Memory B cell (primary cell): Measurements from ENCODE around the gene CEBPZ.
A peak's percentile ranks its signal among the peaks of the same experiment; 100 is the strongest.
"Not testable (repeated sequence)": the region's sequence is repeated elsewhere in the genome, so short reads cannot be mapped to it uniquely, and the experiment has no call there.

Source experiments
- ATAC-seq: fragments of 150-1000 bp; cut with Tn5 transposase; 2 replicates; pipeline ENCODE4 v1.10.0; 2021; ENCODE audit warnings: low read depth, mild to moderate bottlenecking, moderate library complexity
- DNase-seq, 2 donors: peaks; one replicate each; pipeline ENCODE4 v3.0.0; 2022; ENCODE audit warnings: low spot score in 2 of 2
- H3K27ac Mint-ChIP-seq: one replicate; pipeline ENCODE4 v1.8.0; 2022; ENCODE audit warnings: mild to moderate bottlenecking, moderate library complexity, mixed read lengths
- H3K27me3 Mint-ChIP-seq: one replicate; pipeline ENCODE4 v1.8.0; 2022; ENCODE audit warnings: mixed read lengths
- H3K36me3 Mint-ChIP-seq: one replicate; pipeline ENCODE4 v1.8.0; 2022; ENCODE audit warnings: mild to moderate bottlenecking, mixed read lengths
- H3K4me1 Mint-ChIP-seq: one replicate; pipeline ENCODE4 v1.8.0; 2022; ENCODE audit warnings: mixed read lengths
- H3K4me3 Mint-ChIP-seq: one replicate; pipeline ENCODE4 v1.8.0; 2022; ENCODE audit warnings: mild to moderate bottlenecking, moderate library complexity, mixed read lengths
- H3K9me3 Mint-ChIP-seq: one replicate; pipeline ENCODE4 v1.8.0; 2022; ENCODE audit warnings: mixed read lengths

Gene CEBPZ

GRCh38 chr2:37243435-37243834 lies 12.0 kb upstream of the CEBPZ start:
- Mint-ChIP-seq H3K27ac (peak overlapping the region; percentile 60), H3K4me1 (no peaks in the 10 kb centered on the region), H3K36me3 (peaks cover 26% of the 10 kb centered on the region), H3K9me3 (no peaks in the 10 kb centered on the region), H3K27me3 (no peaks in the 10 kb centered on the region), H3K4me3 (no peak overlapping the region)
- ATAC-seq (no peak), DNase-seq (no peak)

GRCh38 chr2:37232131-37232933 lies 936 bp upstream of the CEBPZ start:
- peaks cover 15% of the 10 kb centered on the region for H3K36me3 Mint-ChIP-seq
- H3K4me1 Mint-ChIP-seq: peaks cover 14% of the 10 kb centered on the region
- H3K9me3 Mint-ChIP-seq: no peaks in the 10 kb centered on the region
- H3K27me3 Mint-ChIP-seq: no peaks in the 10 kb centered on the region
- no peak overlapping the region for H3K4me3 Mint-ChIP-seq
- no peak for ATAC-seq
- DNase-seq: no peak
- no peak overlapping the region for H3K27ac Mint-ChIP-seq

- Mint-ChIP-seq H3K4me1 (peaks cover 17% of the 10 kb centered on the region), H3K27ac (no peak overlapping the region), H3K4me3 (no peak overlapping the region), H3K27me3 (no peaks in the 10 kb centered on the region), H3K36me3 (peaks cover 12% of the 10 kb centered on the region), H3K9me3 (no peaks in the 10 kb centered on the region)
- DNase-seq (no peak), ATAC-seq (no peak)
Measured at GRCh38 chr2:37230581-37230980, 815 bp downstream of the CEBPZ start.

GRCh38 chr2:37228788-37229187 lies 2.6 kb downstream of the CEBPZ start:
- DNase-seq (no peak), ATAC-seq (no peak)
- Mint-ChIP-seq H3K4me1 (peaks cover 22% of the 10 kb centered on the region), H3K27me3 (no peaks in the 10 kb centered on the region), H3K9me3 (no peaks in the 10 kb centered on the region), H3K4me3 (no peak overlapping the region), H3K27ac (peak overlapping the region; percentile 69), H3K36me3 (peaks cover 9% of the 10 kb centered on the region)

GRCh38 chr2:37226863-37227262 lies 4.5 kb downstream of the CEBPZ start:
- no peak for DNase-seq
- H3K27ac Mint-ChIP-seq: no peak overlapping the region
- H3K36me3 Mint-ChIP-seq: peaks cover 19% of the 10 kb centered on the region
- no peaks in the 10 kb centered on the region for H3K9me3 Mint-ChIP-seq
- peaks cover 23% of the 10 kb centered on the region for H3K4me1 Mint-ChIP-seq
- no peak for ATAC-seq
- H3K27me3 Mint-ChIP-seq: no peaks in the 10 kb centered on the region
- no peak overlapping the region for H3K4me3 Mint-ChIP-seq

- Mint-ChIP-seq H3K4me1 (peaks cover 23% of the 10 kb centered on the region), H3K27ac (peak overlapping the region; percentile 46), H3K36me3 (peaks cover 23% of the 10 kb centered on the region)
- ATAC-seq, H3K4me3 Mint-ChIP-seq, H3K9me3 Mint-ChIP-seq, H3K27me3 Mint-ChIP-seq, DNase-seq: not testable (repeated sequence)
Measured at GRCh38 chr2:37225129-37225528, 6.3 kb downstream of the CEBPZ start.

GRCh38 chr2:37224063-37224462 lies 7.3 kb downstream of the CEBPZ start:
- no peak overlapping the region for H3K4me3 Mint-ChIP-seq
- peaks cover 23% of the 10 kb centered on the region for H3K36me3 Mint-ChIP-seq
- DNase-seq (no peak), ATAC-seq (no peak)
- H3K9me3 Mint-ChIP-seq: no peaks in the 10 kb centered on the region
- no peaks in the 10 kb centered on the region for H3K27me3 Mint-ChIP-seq
- peaks cover 18% of the 10 kb centered on the region for H3K4me1 Mint-ChIP-seq
- peak overlapping the region; percentile 19 for H3K27ac Mint-ChIP-seq

- Mint-ChIP-seq H3K36me3 (peaks cover 21% of the 10 kb centered on the region), H3K9me3 (no peaks in the 10 kb centered on the region), H3K27me3 (no peaks in the 10 kb centered on the region), H3K4me1 (peaks cover 13% of the 10 kb centered on the region), H3K4me3 (no peak overlapping the region), H3K27ac (peak overlapping the region; percentile 19)
- no peak for ATAC-seq
- no peak for DNase-seq
Measured at GRCh38 chr2:37223131-37223530, 8.3 kb downstream of the CEBPZ start.

- peaks cover 20% of the 10 kb centered on the region for H3K36me3 Mint-ChIP-seq
- no peak for DNase-seq
- H3K9me3 Mint-ChIP-seq: no peaks in the 10 kb centered on the region
- ATAC-seq: no peak
- H3K4me3 Mint-ChIP-seq: no peak overlapping the region
- H3K4me1 Mint-ChIP-seq: peaks cover 3% of the 10 kb centered on the region
- H3K27ac Mint-ChIP-seq: no peak overlapping the region
- H3K27me3 Mint-ChIP-seq: no peaks in the 10 kb centered on the region
Measured at GRCh38 chr2:37219046-37219445, 12.3 kb downstream of the CEBPZ start.

- no peak for DNase-seq
Measured at GRCh38 chr2:37215250-37215649, 16.1 kb downstream of the CEBPZ start.

GRCh38 chr2:37211939-37212338 lies 19.5 kb downstream of the CEBPZ start:
- no peak for ATAC-seq
- no peak overlapping the region for H3K4me3 Mint-ChIP-seq
- H3K9me3 Mint-ChIP-seq: peaks cover 10% of the 10 kb centered on the region
- peaks cover 50% of the 10 kb centered on the region for H3K36me3 Mint-ChIP-seq
- H3K4me1 Mint-ChIP-seq: peaks cover 7% of the 10 kb centered on the region
- peak overlapping the region; percentile 49 for H3K27ac Mint-ChIP-seq
- no peaks in the 10 kb centered on the region for H3K27me3 Mint-ChIP-seq
- DNase-seq: no peak

More at GRCh38 chr2:37215250-37215649, 16.1 kb downstream of the CEBPZ start:
- H3K4me1 Mint-ChIP-seq: no peaks in the 10 kb centered on the region
- no peak for ATAC-seq
- no peaks in the 10 kb centered on the region for H3K9me3 Mint-ChIP-seq
- no peaks in the 10 kb centered on the region for H3K27me3 Mint-ChIP-seq
- H3K4me3 Mint-ChIP-seq: no peak overlapping the region
- no peak overlapping the region for H3K27ac Mint-ChIP-seq
- H3K36me3 Mint-ChIP-seq: peaks cover 17% of the 10 kb centered on the region

GRCh38 chr2:37211212-37211611 lies 20.2 kb downstream of the CEBPZ start:
- H3K27me3 Mint-ChIP-seq: no peaks in the 10 kb centered on the region
- no peak overlapping the region for H3K4me3 Mint-ChIP-seq
- peaks cover 13% of the 10 kb centered on the region for H3K9me3 Mint-ChIP-seq
- H3K36me3 Mint-ChIP-seq: peaks cover 53% of the 10 kb centered on the region
- no peak for ATAC-seq
- no peak overlapping the region for H3K27ac Mint-ChIP-seq
- H3K4me1 Mint-ChIP-seq: peaks cover 9% of the 10 kb centered on the region
- DNase-seq: no peak

- not testable (repeated sequence) for ATAC-seq, H3K4me3 Mint-ChIP-seq, H3K27me3 Mint-ChIP-seq, DNase-seq
- H3K9me3 Mint-ChIP-seq: peaks cover 14% of the 10 kb centered on the region
- H3K36me3 Mint-ChIP-seq: peaks cover 73% of the 10 kb centered on the region
- peak overlapping the region; percentile 36 for H3K27ac Mint-ChIP-seq
- H3K4me1 Mint-ChIP-seq: peaks cover 13% of the 10 kb centered on the region
Measured at GRCh38 chr2:37206760-37207159, 24.6 kb downstream of the CEBPZ start.

- DNase-seq: no peak
- no peaks in the 10 kb centered on the region for H3K27me3 Mint-ChIP-seq
- H3K27ac Mint-ChIP-seq: peak overlapping the region; percentile 47
- no peak for ATAC-seq
- H3K36me3 Mint-ChIP-seq: peaks cover 71% of the 10 kb centered on the region
- H3K4me3 Mint-ChIP-seq: no peak overlapping the region
- peaks cover 14% of the 10 kb centered on the region for H3K9me3 Mint-ChIP-seq
- peaks cover 14% of the 10 kb centered on the region for H3K4me1 Mint-ChIP-seq
Measured at GRCh38 chr2:37205689-37206341, 25.6 kb downstream of the CEBPZ start.
